Activated CD4-positive, CD25-positive, alpha-beta regulatory T cell treated with anti-CD3 and anti-CD28 coated beads, Interleukin-2, amount 50 U/mL, for 72 hours (primary cell): ENCODE measurements around the gene TTLL6.

Experiments used
- DNase-seq: peaks from one replicate; pipeline ENCODE4 v3.0.0; 2021

TTLL6 gene

DNA sequence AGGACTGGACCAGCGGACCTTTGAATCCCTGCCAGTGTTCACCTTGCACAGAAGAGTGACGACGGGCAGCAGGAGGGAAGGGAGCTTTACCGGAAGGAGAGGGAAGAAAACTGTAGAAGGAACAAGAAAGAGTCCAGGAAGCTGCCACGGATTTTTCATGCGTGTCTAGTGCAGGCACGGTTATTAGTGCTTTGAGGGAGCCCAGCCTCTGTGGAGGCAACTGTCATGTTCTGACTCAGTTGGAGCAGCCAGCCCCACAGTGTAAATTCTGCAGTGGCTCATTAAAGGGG is 82.0 kb downstream of the TTLL6 start:
- DNase-seq, result no peak

DNA sequence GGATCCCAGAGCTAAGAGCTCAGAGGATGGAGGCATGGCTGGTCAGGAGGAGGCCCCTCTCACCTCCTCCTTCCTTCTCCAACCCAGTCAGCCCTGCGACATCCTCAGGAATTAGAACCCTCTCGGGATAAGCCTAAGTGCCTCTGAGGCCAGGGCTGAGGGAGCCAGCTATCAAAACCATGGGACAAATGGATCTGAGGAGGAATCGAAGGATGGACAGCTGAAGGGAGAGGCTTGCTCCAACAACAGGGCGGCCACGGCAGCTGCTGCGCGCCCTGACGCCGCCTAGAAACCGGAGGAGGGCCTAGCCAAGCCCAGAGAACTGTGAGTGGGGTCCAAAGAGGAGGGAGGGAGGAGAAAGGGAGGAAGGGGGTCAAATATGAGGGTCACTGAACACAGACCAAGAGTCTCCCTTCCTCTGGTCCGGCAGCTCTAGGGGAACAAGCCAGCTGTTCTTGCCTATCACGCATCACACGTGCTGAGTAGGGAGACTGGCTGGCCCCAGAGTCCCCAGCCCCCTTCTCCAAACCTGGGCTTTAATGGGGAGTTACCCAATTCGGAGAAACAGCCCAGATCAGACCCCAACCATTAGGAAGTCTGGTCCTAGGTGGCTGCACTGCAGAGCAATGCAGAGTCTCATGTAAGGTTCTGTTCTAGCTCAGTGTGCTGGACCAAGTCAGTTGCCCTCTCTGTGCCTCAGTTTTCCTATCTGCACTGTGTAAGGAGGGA is 82.5 kb downstream of the TTLL6 start:
- DNase-seq, result no peak

DNA sequence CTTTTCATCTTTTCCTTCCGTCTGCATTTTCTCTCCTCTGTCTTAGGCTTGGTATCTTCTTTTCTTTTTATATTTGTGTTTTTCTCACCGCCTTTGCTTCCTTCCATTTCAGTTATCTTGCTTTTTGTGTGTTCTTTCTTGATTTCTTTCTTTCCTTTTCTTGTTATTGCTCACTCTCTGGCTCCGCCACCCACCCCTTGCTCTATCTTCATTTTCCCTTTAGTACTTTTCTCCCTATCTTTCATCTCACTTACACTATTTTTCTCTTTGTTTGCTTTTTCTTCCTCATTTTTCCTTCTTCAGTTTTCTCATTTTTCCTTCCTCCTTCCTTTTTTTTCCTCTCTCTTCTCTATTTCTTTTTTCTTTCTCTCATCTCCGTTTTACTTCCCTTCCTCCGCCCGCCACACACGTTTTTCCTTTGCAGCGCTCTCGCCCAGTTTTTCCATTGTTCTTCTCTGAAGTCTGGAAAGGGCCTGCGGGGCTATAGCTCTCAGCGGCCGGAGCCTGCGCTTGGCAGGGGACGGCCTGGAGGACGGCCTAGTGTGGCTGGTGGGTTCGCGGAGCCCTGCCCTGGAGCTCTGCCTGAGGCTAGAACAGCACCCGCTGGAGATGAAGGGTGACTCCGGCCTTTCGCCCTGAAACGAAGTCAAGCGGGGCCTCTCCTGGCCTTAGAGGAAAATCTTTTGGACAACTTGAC is 83.2 kb downstream of the TTLL6 start:
- DNase-seq, result no peak

DNA sequence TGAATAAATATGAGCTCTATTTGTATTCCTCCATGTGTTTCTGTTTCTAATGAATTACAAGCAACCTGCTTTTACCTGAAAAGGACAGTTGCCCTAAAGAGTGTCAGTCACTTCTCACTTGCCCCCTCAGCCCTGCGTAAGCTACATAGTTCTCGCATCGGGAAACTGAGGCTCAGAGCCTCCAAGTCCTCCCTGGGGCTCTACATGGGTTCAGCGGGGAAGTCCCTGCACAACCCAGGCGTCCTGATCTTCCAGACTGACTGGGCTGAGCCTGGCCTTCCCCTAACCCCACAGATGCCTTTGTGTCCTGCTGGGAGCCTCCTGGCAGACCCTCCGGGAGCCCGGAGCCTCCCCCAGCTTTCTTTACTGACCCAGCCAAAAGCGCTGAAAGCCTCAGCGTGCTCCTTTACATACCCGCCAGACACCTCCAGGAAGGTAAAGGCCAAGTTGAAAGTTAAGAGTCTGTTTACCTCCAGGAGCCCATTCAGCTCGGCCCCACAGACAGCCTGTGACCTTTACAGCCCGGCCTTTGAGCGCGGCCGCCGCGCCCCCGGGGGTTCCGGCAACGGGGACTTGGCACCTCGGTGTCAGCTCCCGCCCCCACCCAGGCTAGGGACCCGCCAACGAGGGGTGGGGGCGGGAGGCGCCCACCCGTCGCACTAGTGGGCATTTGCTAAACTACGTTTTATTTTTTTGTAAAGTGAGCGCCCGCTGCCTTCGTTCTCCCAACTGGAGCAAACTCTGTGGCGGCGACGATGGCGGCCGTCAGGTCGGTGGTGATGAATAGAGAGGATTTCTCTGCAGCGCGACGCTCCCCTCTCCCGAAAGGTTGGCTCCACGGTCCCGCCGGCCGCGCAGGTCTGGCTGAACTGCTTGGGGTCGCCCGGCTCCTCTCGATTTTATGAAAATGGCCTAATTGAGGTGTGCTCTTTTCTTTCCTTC is 84.1 kb downstream of the TTLL6 start:
- DNase-seq, result no peak

DNA sequence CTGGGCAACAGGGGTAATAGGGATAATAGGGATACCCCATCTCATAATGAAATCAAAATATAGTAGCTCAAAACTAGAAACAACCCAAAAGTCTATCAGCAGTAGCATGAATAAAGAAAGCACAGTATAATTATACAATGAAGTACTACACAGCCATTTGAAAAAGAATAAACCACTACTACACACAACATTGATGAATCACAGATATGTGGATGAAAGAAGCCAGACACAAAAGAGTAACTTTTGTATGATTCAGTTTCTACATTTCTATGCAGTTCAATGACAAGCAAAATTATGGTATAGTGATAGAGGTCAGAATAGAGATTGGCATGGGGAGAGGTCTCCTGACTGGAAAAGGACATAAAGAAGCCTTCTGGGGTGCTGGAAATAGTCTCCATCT is 85.7 kb downstream of the TTLL6 start:
- DNase-seq, result no peak

DNA sequence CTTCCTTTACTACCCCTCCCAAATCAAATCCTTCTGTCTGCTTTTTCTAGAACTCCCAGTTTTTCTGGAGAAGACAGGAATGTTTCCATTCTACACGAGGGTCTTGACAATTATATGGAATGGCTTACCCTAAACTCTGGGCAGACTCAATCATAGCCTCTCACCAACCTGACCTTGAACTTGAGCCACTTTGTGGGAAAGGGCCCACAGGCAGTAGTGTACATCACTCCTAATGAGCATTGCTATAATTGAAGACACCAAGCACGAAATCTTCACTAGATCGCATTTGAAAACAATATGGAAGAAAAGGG is 86.8 kb downstream of the TTLL6 start:
- DNase-seq, result no peak

DNA sequence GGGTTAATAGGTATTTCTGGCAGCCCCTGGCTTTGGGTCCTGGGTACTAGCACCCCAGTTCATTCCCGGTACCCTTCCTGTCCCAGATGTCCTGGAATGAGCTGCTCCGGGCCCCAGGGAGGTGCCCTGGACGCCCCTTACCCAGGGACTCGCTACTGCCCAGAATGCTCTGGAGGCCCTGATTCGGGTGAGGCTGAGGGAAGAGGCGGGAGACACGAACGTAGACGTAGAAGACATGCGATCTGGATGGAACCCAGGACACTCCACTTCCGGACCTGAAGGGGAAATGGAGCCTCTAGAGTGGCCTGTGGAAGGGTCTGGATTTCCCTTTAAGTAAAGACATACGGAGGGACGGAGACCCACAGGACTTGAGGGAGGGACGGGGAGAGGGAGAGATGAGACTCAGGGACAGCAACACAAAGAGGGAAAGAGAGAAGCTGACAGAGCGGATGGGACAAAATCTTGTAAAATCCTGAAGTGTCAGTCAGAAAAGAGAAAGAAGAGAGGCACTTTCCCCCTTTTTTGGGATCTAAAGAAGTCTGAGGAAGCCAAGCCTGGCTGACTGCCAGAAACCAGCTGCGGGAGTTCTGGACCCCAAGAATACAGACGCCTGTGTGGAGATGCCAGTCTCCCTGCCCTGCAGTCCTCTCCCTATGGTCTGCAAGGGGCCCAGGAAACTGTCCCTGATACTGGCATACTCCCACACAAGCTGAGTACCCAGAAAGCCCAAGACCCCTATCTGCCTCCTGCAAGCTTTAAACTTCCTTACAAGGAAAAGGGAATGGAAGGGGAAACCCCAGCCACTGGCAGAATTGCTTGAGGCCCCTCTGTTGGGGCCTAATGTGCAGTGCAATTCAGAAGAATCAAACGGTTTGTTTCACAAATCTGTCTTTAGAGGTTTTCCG is 87.4 kb downstream of the TTLL6 start:
- DNase-seq, result no peak

DNA sequence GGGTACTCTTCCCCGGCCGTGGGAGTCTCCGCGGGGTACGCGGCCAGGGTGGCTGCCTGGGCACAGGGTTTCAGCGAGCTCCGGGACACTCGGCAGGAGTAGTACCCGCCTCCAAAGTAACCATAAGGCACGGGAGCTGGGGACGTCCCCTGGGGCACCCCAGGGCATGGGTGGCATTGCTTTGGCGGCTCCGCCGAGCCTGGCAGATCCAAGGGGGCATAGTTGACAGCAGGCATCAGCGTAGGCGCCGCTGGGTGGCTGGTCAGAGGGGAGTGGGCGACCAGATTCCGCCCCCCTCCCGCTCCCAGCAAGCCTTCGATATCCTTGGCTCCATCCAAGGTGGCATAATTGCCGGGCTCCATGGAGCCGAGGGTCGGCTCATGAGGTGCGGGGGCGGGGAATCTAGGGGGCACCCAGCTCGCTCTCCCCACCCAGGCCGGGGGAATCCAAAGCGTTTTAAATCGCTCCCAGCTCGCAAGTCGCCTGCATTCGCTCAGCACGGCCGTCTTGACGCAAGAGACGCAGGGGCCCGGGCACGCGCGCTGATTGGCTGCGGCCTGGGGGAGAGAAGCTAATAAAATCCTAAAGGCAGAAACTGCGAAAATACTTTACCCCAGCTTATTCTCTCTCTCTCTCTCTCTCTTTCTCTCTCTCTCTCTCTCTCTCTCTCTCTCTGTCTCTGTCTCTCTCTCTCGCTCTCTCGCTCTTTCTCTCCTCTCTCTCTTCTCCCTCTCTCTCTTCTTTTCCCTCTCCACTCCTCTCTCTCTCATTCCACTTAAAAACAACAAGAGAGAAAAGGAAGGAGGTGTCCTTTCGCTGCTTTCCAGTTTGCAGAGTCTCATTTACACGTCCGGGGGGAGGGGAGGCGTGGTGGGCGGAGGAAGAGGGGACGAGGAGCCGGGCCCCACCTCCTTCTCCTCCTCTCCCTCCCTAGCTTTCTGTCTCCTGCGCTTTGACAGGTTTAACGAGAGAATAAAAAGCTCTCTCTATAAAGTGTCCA is 88.5 kb downstream of the TTLL6 start, which contains the start of gene HOXB13:
Gene HOXB13, minus strand, starts transcription at position 519 of the 1,000 bp plus-strand sequence. Its CDS starts 157 bp downstream, at position 362.
- no peak for DNase-seq

DNA sequence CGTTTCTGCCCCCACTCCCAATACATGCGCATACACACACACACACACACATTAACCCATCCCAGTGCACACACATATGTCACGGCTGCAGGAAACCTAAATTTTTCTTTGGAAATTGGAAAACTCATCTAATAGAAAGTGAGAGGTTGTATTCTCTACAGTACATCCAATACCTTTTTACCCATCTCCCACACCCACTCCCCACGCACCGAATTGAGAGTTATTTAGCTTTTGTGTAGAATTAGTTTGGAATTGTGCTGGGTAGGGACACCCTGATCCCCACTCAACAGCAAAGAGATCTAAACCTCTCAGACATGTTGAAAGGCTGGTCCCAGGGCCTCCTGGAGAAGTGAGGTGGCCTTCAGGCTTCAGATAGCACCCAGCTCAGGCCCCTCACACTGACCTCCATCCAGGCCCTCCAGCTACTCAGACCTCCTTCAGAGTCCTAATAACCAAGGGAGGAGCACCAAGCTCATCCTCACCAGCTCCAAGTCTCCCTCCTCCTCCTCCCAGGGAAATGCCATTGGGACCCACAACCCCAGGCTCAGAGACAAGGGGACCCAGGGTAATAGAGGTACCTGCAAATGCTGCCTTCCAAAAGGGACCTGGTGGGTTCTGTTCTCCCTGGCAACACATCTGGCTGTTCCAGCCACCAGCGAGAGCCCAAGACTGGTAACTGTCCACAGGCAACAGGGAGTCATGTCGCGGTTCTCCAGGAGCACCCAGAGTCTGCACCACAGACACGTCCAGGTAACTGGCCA is 89.4 kb downstream of the TTLL6 start:
- no peak for DNase-seq

DNA sequence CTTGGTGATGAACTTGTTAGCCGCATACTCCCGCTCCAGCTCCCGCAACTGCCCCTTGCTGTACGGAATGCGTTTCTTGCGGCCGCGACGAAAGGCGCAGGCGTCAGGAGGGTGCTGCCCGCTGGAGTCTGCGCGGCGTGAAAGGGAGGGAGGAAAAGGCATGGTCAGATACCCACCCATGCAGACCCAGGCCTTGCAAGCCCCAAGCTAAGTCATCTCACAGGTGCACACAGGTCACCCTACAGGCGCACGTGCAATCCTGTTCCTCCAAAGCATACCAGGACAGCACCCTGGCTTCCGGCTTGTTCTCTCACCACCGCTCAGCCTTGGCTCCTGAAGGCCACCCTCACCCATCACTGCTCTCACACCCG is 90.1 kb downstream of the TTLL6 start:
- no peak for DNase-seq

DNA sequence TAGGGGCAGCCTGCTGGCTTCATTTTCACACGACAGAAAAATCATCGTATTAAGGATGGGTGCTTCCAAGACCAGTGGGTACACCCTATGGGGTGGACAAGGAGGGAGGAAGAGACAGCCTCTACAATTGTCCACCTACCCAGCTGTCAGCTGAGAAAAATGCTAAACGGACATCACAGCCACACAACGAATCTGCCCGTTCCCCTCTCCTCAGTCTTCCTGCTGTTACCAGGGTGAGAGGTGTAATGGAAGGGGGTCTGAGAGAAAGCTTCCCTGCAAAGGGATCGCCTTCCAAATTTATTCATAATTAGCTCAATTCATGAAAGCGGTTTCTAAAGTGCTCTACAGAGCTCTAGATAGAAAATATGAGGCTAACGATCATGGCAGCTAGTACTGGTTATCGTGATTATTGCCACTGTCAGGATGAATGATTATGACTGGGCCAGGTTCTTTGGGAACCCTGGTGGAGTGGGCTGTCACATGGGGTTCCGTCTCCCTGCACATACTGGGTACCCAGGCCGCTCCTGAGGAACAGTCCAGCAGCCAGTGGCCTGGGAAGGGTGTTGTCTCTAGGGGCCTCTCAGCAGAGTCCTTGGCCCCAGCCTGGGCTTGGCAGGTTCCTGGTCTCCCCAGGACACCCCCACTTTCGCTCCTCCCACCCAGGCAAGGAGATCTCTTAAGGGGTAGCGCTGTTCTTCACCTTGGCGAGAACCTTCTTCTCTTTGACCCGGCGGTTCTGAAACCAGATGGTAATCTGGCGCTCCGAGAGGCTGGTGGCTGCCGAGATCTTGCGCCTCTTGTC is 90.7 kb downstream of the TTLL6 start:
- DNase-seq, result no peak

DNA sequence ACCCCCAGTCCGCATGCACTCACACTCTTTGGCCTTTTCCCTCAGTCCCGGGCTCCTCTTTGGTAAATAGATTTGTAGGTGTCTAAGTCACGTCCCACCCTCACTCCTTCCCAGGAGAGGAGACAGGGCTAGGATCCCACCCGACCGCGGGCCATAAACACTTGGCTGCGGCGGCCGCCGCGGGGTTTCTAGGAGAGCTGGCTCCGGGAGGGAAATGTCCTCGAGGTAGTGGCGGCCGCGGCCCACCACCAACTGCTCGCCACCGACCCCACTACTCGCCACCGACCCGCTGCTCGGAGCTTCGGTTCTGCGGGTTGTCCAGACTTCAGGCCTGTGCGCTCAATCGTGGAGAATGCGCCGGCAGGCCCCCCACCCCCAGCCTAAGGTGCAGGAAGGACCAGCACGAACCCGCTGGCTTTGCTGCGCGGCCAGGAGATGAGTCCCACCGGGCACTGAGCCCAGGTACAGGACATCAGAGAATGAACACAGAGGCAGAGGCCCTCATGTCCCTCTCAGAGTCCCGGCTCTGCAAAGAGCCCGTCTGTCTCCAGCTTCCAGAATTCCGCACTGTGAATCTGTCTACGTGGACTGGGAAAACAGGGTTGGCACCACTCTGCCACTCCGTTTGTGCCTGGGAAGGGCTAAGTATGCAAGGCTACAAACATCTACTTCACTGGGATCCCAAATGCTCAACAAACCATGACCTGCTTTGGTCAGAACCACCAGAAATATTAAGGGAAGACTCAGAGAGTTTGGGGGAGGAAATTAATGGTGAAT is 91.6 kb downstream of the TTLL6 start:
- no peak for DNase-seq

DNA sequence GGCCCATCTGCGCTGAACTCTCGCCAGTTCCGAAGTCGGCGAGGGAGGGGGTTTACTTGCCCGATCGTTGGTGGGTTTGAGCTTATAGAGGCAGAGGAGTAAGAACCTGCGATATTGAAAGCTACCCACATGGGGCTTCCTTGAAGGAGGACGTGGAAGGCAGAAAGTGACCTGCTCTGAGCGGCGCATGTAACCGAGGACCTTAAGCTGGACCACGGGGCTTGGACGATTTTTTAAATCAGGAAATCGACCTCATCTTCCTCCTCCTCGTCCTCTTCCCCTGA is 92.1 kb downstream of the TTLL6 start:
- no peak for DNase-seq

DNA sequence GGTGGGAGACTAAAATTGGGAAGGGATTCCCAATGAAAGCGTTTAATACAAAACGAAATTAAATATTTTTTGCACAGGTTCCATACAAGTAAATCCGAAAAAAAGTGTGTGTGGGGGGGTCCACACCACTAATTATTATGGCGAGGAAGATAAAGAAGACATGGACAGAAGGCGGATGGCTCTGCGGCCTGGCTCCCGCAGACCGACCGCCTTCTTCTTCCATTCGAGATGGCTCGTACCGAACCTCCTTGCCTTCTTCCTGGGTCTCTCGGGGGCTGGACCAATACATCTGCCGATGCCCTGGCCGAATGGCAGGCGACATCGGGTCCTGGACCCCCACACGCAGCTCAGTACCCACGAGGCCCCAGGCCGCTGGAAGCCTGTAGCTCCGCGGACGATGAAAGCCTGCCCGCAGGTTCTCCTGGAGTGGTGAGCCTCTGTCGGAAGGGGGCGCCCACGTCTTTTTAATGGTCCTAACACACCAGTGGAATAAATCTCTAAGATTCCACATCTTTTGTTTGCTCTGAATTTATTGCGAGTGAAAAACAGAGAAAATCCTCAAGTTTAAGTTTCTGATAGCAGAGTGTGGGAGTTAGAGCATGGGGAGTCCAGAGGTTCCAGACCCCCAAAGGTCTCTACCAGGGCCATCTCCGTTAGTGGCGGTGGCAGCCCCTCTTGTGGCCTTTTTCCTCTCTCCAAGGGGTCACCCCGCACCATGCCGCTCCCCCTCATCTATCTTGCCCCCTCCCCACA is 92.6 kb downstream of the TTLL6 start:
- DNase-seq, result peak; percentile 71

DNA sequence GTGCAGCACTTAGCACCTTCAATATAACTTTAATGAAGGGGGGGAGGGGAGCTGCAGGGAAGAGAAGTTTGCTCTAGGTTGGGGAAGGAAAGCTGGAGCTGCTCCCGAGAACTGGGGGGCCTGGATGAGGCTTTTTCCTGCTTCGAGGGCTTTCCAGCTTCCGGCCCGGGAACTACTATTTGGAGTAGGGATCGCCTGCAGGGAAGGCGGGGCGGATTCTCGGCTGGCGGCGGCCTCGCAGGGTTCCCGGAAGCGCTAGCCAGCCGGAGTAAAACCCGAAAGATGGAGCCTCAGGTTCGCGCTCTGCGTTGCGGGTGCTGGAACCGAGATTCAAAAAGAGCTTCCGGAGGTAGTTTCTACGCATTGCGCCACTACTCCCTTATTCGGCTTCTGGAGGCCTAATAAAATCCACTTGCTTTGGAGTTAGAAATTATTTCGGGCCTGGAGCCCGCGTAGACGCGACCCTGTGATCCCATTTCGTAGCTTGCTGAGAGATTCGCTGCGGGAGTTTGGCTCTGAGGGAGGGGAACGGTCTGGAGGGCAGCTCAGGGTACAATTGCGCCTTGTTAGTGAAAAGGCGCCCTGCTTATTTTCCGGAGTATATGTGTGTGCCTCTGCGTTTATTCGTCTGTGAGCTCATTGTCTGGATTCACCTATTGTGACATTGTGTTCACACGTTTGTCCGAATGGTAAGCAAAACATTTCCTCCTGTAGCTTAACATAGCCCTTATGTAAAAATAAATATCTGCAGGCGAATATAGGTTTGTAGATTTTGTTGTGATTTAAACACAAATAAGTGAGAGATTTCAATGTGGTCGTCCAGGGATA is 93.4 kb downstream of the TTLL6 start:
- no peak for DNase-seq

DNA sequence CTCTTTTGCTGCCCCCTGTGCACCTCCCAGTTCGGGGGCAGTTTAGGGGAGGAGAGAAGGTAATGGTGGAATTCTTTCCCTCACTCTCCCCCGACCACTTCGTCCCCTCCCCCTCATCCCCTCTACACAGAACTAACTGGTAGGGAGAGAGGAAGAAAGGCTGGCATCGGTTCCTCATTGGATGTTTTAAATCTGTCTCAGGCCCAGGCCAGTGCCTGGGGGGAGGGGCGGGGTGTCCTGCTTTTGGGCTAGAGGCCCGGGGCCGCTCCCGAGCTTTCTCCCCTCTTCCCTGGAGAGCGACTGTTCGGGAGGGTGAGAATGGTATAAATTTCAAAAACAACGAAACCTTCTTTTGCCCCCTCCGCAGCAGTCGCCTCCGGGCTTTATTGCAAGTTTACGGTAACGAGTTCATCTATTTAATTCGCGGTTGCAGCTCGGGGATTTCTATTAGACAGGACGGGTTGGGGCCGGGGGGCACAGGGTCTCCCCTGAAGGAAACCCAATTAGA is 94.1 kb downstream of the TTLL6 start, which contains the start of gene PRAC2:
Gene PRAC2, plus strand, starts transcription at position 271 of the 508 bp plus-strand sequence. CDS start 1,226 bp downstream, outside the sequence.
- no peak for DNase-seq
